ENCODE results near the gene ZDHHC1. TPM values are rescaled to one million over a fixed set of nuclear protein-coding genes. Genes with fewer than 3 reads are reported as not detected.
"Not testable (repeated sequence)": the region's sequence is repeated elsewhere in the genome, so short reads cannot be mapped to it uniquely, and the experiment has no call there.

ZDHHC1 gene
- total RNA-seq, 1 donor: 0.63 TPM

GRCh38 chr16:67415421-67415820 is 856 bp downstream of the ZDHHC1 start:
- H3K27me3 ChIP-seq (ENCODE audit: insufficient read depth, low read length); H3K4me3 ChIP-seq (ENCODE audit: low read length); H3K9me3 ChIP-seq (ENCODE audit: low read depth, low read length): not testable (repeated sequence)
- H3K4me1 ChIP-seq (ENCODE audit: insufficient read depth, low read length): peaks cover 12% of the 10 kb centered on the region

- H3K4me3 ChIP-seq (ENCODE audit: low read length): no peak overlapping the region
- H3K4me1 ChIP-seq (ENCODE audit: insufficient read depth, low read length): peaks cover 12% of the 10 kb centered on the region
- no peaks in the 10 kb centered on the region for H3K9me3 ChIP-seq (ENCODE audit: low read depth, low read length)
- peaks cover 4% of the 10 kb centered on the region for H3K27me3 ChIP-seq (ENCODE audit: insufficient read depth, low read length)
These were observed 2.0 kb downstream of the ZDHHC1 start for GRCh38 chr16:67413978-67414911.

- H3K27me3 ChIP-seq (ENCODE audit: insufficient read depth, low read length): peaks cover 2% of the 10 kb centered on the region
- H3K4me3 ChIP-seq (ENCODE audit: low read length): no peak overlapping the region
- H3K9me3 ChIP-seq (ENCODE audit: low read depth, low read length): no peaks in the 10 kb centered on the region
- H3K4me1 ChIP-seq (ENCODE audit: insufficient read depth, low read length): peaks cover 12% of the 10 kb centered on the region
These were observed 4.0 kb downstream of the ZDHHC1 start for GRCh38 chr16:67412294-67412693.

- no peak overlapping the region for H3K4me3 ChIP-seq (ENCODE audit: low read length)
- no peaks in the 10 kb centered on the region for H3K27me3 ChIP-seq (ENCODE audit: insufficient read depth, low read length)
- peaks cover 7% of the 10 kb centered on the region for H3K4me1 ChIP-seq (ENCODE audit: insufficient read depth, low read length)
- H3K9me3 ChIP-seq (ENCODE audit: low read depth, low read length): no peaks in the 10 kb centered on the region
These were observed 4.9 kb downstream of the ZDHHC1 start for GRCh38 chr16:67411339-67411738.

- Histone ChIP-seq H3K4me3 (ENCODE audit: low read length) (no peak overlapping the region), H3K27me3 (ENCODE audit: insufficient read depth, low read length) (no peaks in the 10 kb centered on the region), H3K9me3 (ENCODE audit: low read depth, low read length) (no peaks in the 10 kb centered on the region), H3K4me1 (ENCODE audit: insufficient read depth, low read length) (no peaks in the 10 kb centered on the region)
These were observed 6.6 kb downstream of the ZDHHC1 start for GRCh38 chr16:67409631-67410030.

GRCh38 chr16:67407788-67408452 is 8.4 kb downstream of the ZDHHC1 start:
- Histone ChIP-seq H3K4me1 (ENCODE audit: insufficient read depth, low read length) (no peaks in the 10 kb centered on the region), H3K27me3 (ENCODE audit: insufficient read depth, low read length) (no peaks in the 10 kb centered on the region), H3K9me3 (ENCODE audit: low read depth, low read length) (no peaks in the 10 kb centered on the region), H3K4me3 (ENCODE audit: low read length) (no peak overlapping the region)

- Histone ChIP-seq H3K9me3 (ENCODE audit: low read depth, low read length) (no peaks in the 10 kb centered on the region), H3K4me3 (ENCODE audit: low read length) (no peak overlapping the region), H3K4me1 (ENCODE audit: insufficient read depth, low read length) (no peaks in the 10 kb centered on the region), H3K27me3 (ENCODE audit: insufficient read depth, low read length) (no peaks in the 10 kb centered on the region)
These were observed 9.0 kb downstream of the ZDHHC1 start for GRCh38 chr16:67407176-67407787.

GRCh38 chr16:67406111-67406971 is 9.9 kb downstream of the ZDHHC1 start:
- no peaks in the 10 kb centered on the region for H3K4me1 ChIP-seq (ENCODE audit: insufficient read depth, low read length)
- no peaks in the 10 kb centered on the region for H3K27me3 ChIP-seq (ENCODE audit: insufficient read depth, low read length)
- no peaks in the 10 kb centered on the region for H3K9me3 ChIP-seq (ENCODE audit: low read depth, low read length)
- no peak overlapping the region for H3K4me3 ChIP-seq (ENCODE audit: low read length)

- no peaks in the 10 kb centered on the region for H3K9me3 ChIP-seq (ENCODE audit: low read depth, low read length)
- no peak overlapping the region for H3K4me3 ChIP-seq (ENCODE audit: low read length)
- no peaks in the 10 kb centered on the region for H3K27me3 ChIP-seq (ENCODE audit: insufficient read depth, low read length)
- H3K4me1 ChIP-seq (ENCODE audit: insufficient read depth, low read length): no peaks in the 10 kb centered on the region
These were observed 10.9 kb downstream of the ZDHHC1 start for GRCh38 chr16:67405336-67405735.

- Histone ChIP-seq H3K27me3 (ENCODE audit: insufficient read depth, low read length) (no peaks in the 10 kb centered on the region), H3K4me1 (ENCODE audit: insufficient read depth, low read length) (no peaks in the 10 kb centered on the region), H3K9me3 (ENCODE audit: low read depth, low read length) (no peaks in the 10 kb centered on the region), H3K4me3 (ENCODE audit: low read length) (no peak overlapping the region)
These were observed 11.5 kb downstream of the ZDHHC1 start for GRCh38 chr16:67404740-67405226.

GRCh38 chr16:67403976-67404555 is 12.2 kb downstream of the ZDHHC1 start:
- no peaks in the 10 kb centered on the region for H3K4me1 ChIP-seq (ENCODE audit: insufficient read depth, low read length)
- H3K27me3 ChIP-seq (ENCODE audit: insufficient read depth, low read length): no peaks in the 10 kb centered on the region
- no peak overlapping the region for H3K4me3 ChIP-seq (ENCODE audit: low read length)
- H3K9me3 ChIP-seq (ENCODE audit: low read depth, low read length): no peaks in the 10 kb centered on the region

- H3K4me3 ChIP-seq (ENCODE audit: low read length): no peak overlapping the region
- H3K4me1 ChIP-seq (ENCODE audit: insufficient read depth, low read length): peaks cover 1% of the 10 kb centered on the region
- H3K9me3 ChIP-seq (ENCODE audit: low read depth, low read length): no peaks in the 10 kb centered on the region
- H3K27me3 ChIP-seq (ENCODE audit: insufficient read depth, low read length): no peaks in the 10 kb centered on the region
These were observed 15.4 kb downstream of the ZDHHC1 start for GRCh38 chr16:67400901-67401300.

GRCh38 chr16:67399749-67400704 is 16.2 kb downstream of the ZDHHC1 start:
- Histone ChIP-seq H3K4me1 (ENCODE audit: insufficient read depth, low read length) (peaks cover 10% of the 10 kb centered on the region), H3K9me3 (ENCODE audit: low read depth, low read length) (no peaks in the 10 kb centered on the region), H3K27me3 (ENCODE audit: insufficient read depth, low read length) (peaks cover 5% of the 10 kb centered on the region), H3K4me3 (ENCODE audit: low read length) (no peak overlapping the region)
